Endothelial cell of umbilical vein (primary cell): ENCODE measurements around the gene PAPPA. TPM values are rescaled to one million over a fixed set of nuclear protein-coding genes. Genes with fewer than 3 reads are reported as not detected.

ENCODE experiments used
- BruUV-seq: library from RNA; stranded (reverse); fragments of 400-500 nt; replicated peaks from 2 replicates; lab custom pipeline; 2021; lab: Mats Ljungman, UMichigan
- CTCF ChIA-PET: fragments of 300-600, 350-600 bp; sonication (Branson Sonifier 250); formaldehyde crosslinking; loops from one replicate; lab custom pipeline; 2021; ENCODE audit warnings: antibody characterized with exemption, inconsistent platforms; lab: Charles Lee
- POLR2A ChIA-PET: fragments of 300-600, 350-600 bp; sonication (Branson Sonifier 250); formaldehyde crosslinking; loops from one replicate; lab custom pipeline; 2021; ENCODE audit warnings: antibody characterized with exemption, inconsistent platforms; lab: Charles Lee
- DNase-seq: peaks from one replicate; pipeline ENCODE4 v3.0.0-alpha.2; 2011; ENCODE audit warnings: low read depth, low spot score
- FAIRE-seq: peaks from 2 replicates; lab custom pipeline; 2011; peaks lifted over from hg19 to GRCh38; lab: Jason Lieb, UNC
- H2AFZ ChIP-seq: 2 replicates; pipeline ENCODE4 v1.6.0; 2012; ENCODE audit warnings: low read depth, low read length, control low read depth, inconsistent platforms
- H3K27ac ChIP-seq: 2 replicates; pipeline ENCODE4 v1.5.1; 2011; ENCODE audit warnings: low read depth, mild to moderate bottlenecking, control low read depth, low read length, moderate library complexity; ENCODE audit not compliant: insufficient read depth
- H3K27me3 ChIP-seq, 2 experiments: 2 replicates each; pipeline versions ENCODE4 v1.6.0 to v1.6.1; 2011; ENCODE audit warnings: low read length in 2 of 2, mixed read lengths in 1 of 2; ENCODE audit not compliant: control insufficient read depth in 2 of 2, insufficient read depth in 2 of 2
- H3K36me3 ChIP-seq, 2 experiments: 2 replicates in 1 of 2; 3 replicates in 1 of 2; pipeline ENCODE4 v1.5.1; 2011; ENCODE audit warnings: low read length in 2 of 2, mild to moderate bottlenecking in 1 of 2, moderate library complexity in 1 of 2; ENCODE audit not compliant: control insufficient read depth in 2 of 2, insufficient read depth in 2 of 2; ENCODE audit errors: extremely low read depth in 1 of 2
- H3K4me1 ChIP-seq: 3 replicates; pipeline ENCODE4 v1.5.1; 2011; ENCODE audit warnings: mild to moderate bottlenecking, low read length; ENCODE audit not compliant: control insufficient read depth, insufficient read depth; ENCODE audit errors: extremely low read depth
- H3K4me2 ChIP-seq: 2 replicates; pipeline ENCODE4 v1.6.1; 2011; ENCODE audit warnings: low read length, control low read depth, mixed read lengths; ENCODE audit not compliant: insufficient read depth
- H3K4me3 ChIP-seq, 3 experiments: fragments of 200-600 bp in 1 of 3; sonication (generic), shearing (Covaris generic) in 1 of 3; replicated peaks in 1 of 3; 2 replicates each; pipeline ENCODE4 v1.5.1; 2011 to 2016; ENCODE audit warnings: control low read depth in 3 of 3, low read length in 3 of 3, mild to moderate bottlenecking in 2 of 3, inconsistent platforms in 1 of 3, low read depth in 1 of 3, moderate library complexity in 1 of 3; ENCODE audit not compliant: insufficient read depth in 1 of 3
- H3K79me2 ChIP-seq: 2 replicates; pipeline ENCODE4 v1.6.0; 2012; ENCODE audit warnings: low read length, inconsistent platforms; ENCODE audit not compliant: control insufficient read depth, insufficient read depth
- H3K9ac ChIP-seq: replicated peaks from 2 replicates; pipeline ENCODE3; 2011; ENCODE audit warnings: low read length, control low read depth; ENCODE audit not compliant: insufficient read depth; ENCODE audit errors: extremely low read depth
- H3K9me1 ChIP-seq: replicated peaks from 3 replicates; pipeline ENCODE4 v1.6.0; 2011; ENCODE audit warnings: mild to moderate bottlenecking, low read length; ENCODE audit not compliant: control insufficient read depth, insufficient read depth; ENCODE audit errors: extremely low read depth
- H3K9me3 ChIP-seq: replicated peaks from 2 replicates; pipeline ENCODE4 v1.5.1; 2012; ENCODE audit warnings: low read length, inconsistent platforms; ENCODE audit not compliant: control insufficient read depth, insufficient read depth
- H4K20me1 ChIP-seq: replicated peaks from 2 replicates; pipeline ENCODE3; 2011; ENCODE audit warnings: mild to moderate bottlenecking, low read length; ENCODE audit not compliant: control insufficient read depth, insufficient read depth; ENCODE audit errors: extremely low read depth
- EZH2 ChIP-seq: IDR thresholded peaks from 2 replicates; pipeline ENCODE4 v1.6.1; 2012; ENCODE audit warnings: borderline replicate concordance, low read depth, mild to moderate bottlenecking, moderate library complexity, low read length, inconsistent platforms; ENCODE audit not compliant: severe bottlenecking
- FOS ChIP-seq: IDR thresholded peaks from 2 replicates; pipeline ENCODE4 v1.6.1; 2011; ENCODE audit warnings: mild to moderate bottlenecking, low read length, moderate library complexity, borderline replicate concordance; ENCODE audit not compliant: insufficient read depth
- GATA2 ChIP-seq: IDR thresholded peaks from 2 replicates; pipeline ENCODE4 v1.7.0; 2011; ENCODE audit warnings: low read depth, mild to moderate bottlenecking, moderate library complexity, mixed read lengths, low read length; ENCODE audit not compliant: insufficient read length, insufficient read depth
- JUN ChIP-seq: IDR thresholded peaks from 2 replicates; pipeline ENCODE4 v1.6.1; 2011; ENCODE audit warnings: borderline replicate concordance, low read depth; ENCODE audit not compliant: insufficient read length, insufficient read depth
- MAX ChIP-seq: IDR thresholded peaks from 2 replicates; pipeline ENCODE4 v1.6.1; 2011; ENCODE audit not compliant: insufficient read depth, insufficient read length
- POLR2A ChIP-seq: IDR thresholded peaks from 2 replicates; pipeline ENCODE4 v1.6.1; 2012; ENCODE audit warnings: low read depth, mild to moderate bottlenecking, control low read depth, low read length
- POLR2AphosphoS5 ChIP-seq: IDR thresholded peaks from 2 replicates; pipeline ENCODE4 v1.6.1; 2012; ENCODE audit warnings: low read depth, mild to moderate bottlenecking, control low read depth, low read length, moderate library complexity; ENCODE audit not compliant: insufficient read depth
- dilution Hi-C: fragments of 300-500 bp; cut with MboI; formaldehyde crosslinking; loops from one replicate; pipeline ENCODE4 v1.15.0; 2019; ENCODE audit warnings: low sequenced_read_pairs; ENCODE audit not compliant: extremely low pct_ligation_motif_present
- intact Hi-C: fragments of 100-400 bp; cut with micrococcal nuclease; formaldehyde crosslinking; loops from one replicate; pipeline ENCODE4 v1.10.0; 2022
- polyA plus RNA-seq, 4 experiments: library from polyadenylated mRNA; depleted of rRNA in 3 of 4; stranded (reverse) in 3 of 4; unstranded in 1 of 4; fragments of >200 nt; gene quantifications; 2 replicates each; pipeline versions ENCODE4 v1.2.1 to v1.2.3, GENCODE V29; 2011 to 2012; ENCODE audit warnings: missing spikeins in 1 of 4
- total RNA-seq: library from RNA; stranded (reverse); gene quantifications from 2 replicates; pipeline ENCODE4 v1.2.3, GENCODE V29; 2021
- TF ChIP-seq, protein P1 (sequence below), 2 donors: IDR thresholded peaks; 1 replicate in 1 of 2; 2 replicates in 1 of 2; pipeline ENCODE4 v1.5.1; 2011; ENCODE audit warnings: low read length in 2 of 2, mild to moderate bottlenecking in 2 of 2, moderate library complexity in 2 of 2, control low read depth in 1 of 2, inconsistent platforms in 1 of 2, low read depth in 1 of 2; ENCODE audit not compliant: insufficient read depth in 1 of 2; ENCODE audit errors: extremely low read depth in 1 of 2

PAPPA gene
- total and polyA plus RNA-seq, 2 donors (not counting 3 experiments of a cell fraction or from before 2014, with no cell fraction given), result 0.13 to 0.41 TPM

- BruUV-seq, result no TSS peak
- ChIA-PET CTCF (no interaction called here), POLR2A (no interaction called here)
- FAIRE-seq, result no peak
- Histone ChIP-seq H3K4me3 (no peak overlapping the region), H2AFZ (no peak overlapping the region), H3K4me2 (no peak overlapping the region), H3K27me3 (no peaks in the 10 kb centered on the region), H3K27ac (no peak overlapping the region), H3K4me1 (no peaks in the 10 kb centered on the region), H3K9me1 (no peaks in the 10 kb centered on the region), H3K79me2 (no peaks in the 10 kb centered on the region), H4K20me1 (no peaks in the 10 kb centered on the region), H3K9ac (no peak overlapping the region), H3K9me3 (peaks cover 2% of the 10 kb centered on the region), H3K36me3 (no peaks in the 10 kb centered on the region)
- DNase-seq, result no peak
- dilution Hi-C loops (no loop called here), intact Hi-C loops (no loop called here)
- TF ChIP-seq POLR2AphosphoS5, result no peak
- TF ChIP-seq EZH2, result no peak
- no peak for TF ChIP-seq FOS
- TF ChIP-seq MAX, result no peak
- TF ChIP-seq, protein P1, sequence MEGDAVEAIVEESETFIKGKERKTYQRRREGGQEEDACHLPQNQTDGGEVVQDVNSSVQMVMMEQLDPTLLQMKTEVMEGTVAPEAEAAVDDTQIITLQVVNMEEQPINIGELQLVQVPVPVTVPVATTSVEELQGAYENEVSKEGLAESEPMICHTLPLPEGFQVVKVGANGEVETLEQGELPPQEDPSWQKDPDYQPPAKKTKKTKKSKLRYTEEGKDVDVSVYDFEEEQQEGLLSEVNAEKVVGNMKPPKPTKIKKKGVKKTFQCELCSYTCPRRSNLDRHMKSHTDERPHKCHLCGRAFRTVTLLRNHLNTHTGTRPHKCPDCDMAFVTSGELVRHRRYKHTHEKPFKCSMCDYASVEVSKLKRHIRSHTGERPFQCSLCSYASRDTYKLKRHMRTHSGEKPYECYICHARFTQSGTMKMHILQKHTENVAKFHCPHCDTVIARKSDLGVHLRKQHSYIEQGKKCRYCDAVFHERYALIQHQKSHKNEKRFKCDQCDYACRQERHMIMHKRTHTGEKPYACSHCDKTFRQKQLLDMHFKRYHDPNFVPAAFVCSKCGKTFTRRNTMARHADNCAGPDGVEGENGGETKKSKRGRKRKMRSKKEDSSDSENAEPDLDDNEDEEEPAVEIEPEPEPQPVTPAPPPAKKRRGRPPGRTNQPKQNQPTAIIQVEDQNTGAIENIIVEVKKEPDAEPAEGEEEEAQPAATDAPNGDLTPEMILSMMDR (IDR thresholded peaks at IDR 0.05; ENCODE audit: extremely low read depth in 1 of 2, insufficient read depth in 1 of 2, low read depth in 1 of 2, low read length in 2 of 2), result no peak
These were observed 229.5 kb downstream of the PAPPA start for GRCh38 chr9:116383133-116383532.

GRCh38 chr9:116383936-116384335, 230.3 kb downstream of the PAPPA start:
- no peaks in the 10 kb centered on the region for H3K36me3 ChIP-seq
- H3K27me3 ChIP-seq, result no peaks in the 10 kb centered on the region
- ChIA-PET POLR2A (no interaction called here), CTCF (no interaction called here)
- dilution Hi-C loops, result no loop called here
- BruUV-seq, result no TSS peak
- no peak overlapping the region for H3K9ac ChIP-seq
- H2AFZ ChIP-seq, result no peak overlapping the region
- H3K27ac ChIP-seq, result no peak overlapping the region
- no peak overlapping the region for H3K4me2 ChIP-seq
- H3K9me1 ChIP-seq, result no peaks in the 10 kb centered on the region
- H3K4me3 ChIP-seq, result no peak overlapping the region
- peaks cover 2% of the 10 kb centered on the region for H3K9me3 ChIP-seq
- H3K79me2 ChIP-seq, result no peaks in the 10 kb centered on the region
- FAIRE-seq, result no peak
- H3K4me1 ChIP-seq, result no peaks in the 10 kb centered on the region
- no peak for TF ChIP-seq EZH2
- TF ChIP-seq POLR2A, result no peak
- no peak for TF ChIP-seq MAX
- no peak for TF ChIP-seq JUN
- no peak for TF ChIP-seq GATA2
- TF ChIP-seq, protein P1 (IDR thresholded peaks at IDR 0.05; ENCODE audit: extremely low read depth in 1 of 2, insufficient read depth in 1 of 2, low read depth in 1 of 2, low read length in 2 of 2), result no peak
- DNase-seq, result no peak
- no peaks in the 10 kb centered on the region for H4K20me1 ChIP-seq
- intact Hi-C loops, result no loop called here
